Thymus (tissue), 11 donors: ENCODE data around the gene GRPEL2. TPM values are rescaled to one million over a fixed set of nuclear protein-coding genes. Genes with fewer than 3 reads are reported as not detected.

Experiments
- DNase-seq, 9 donors: peaks; one replicate each; pipeline ENCODE4 v3.0.0-alpha.2; 2013; ENCODE audit warnings: low spot score in 9 of 9, low read depth in 6 of 9, missing footprints in 1 of 9
- H3K27ac ChIP-seq, 2 donors: one replicate each; pipeline ENCODE4 v1.5.1; 2013; ENCODE audit warnings: control low read depth in 1 of 2, low read depth in 1 of 2, low read length in 1 of 2, mild to moderate bottlenecking in 1 of 2, moderate library complexity in 1 of 2
- H3K27me3 ChIP-seq, 2 donors: one replicate each; pipeline ENCODE4 v1.5.1; 2013; ENCODE audit warnings: low read length in 1 of 2; ENCODE audit not compliant: control insufficient read depth in 2 of 2, insufficient read depth in 1 of 2
- H3K36me3 ChIP-seq, 2 donors: one replicate each; pipeline ENCODE4 v1.5.1; 2013; ENCODE audit warnings: low read length in 1 of 2, mild to moderate bottlenecking in 1 of 2, moderate library complexity in 1 of 2; ENCODE audit not compliant: control insufficient read depth in 2 of 2, insufficient read depth in 2 of 2
- H3K4me1 ChIP-seq, 2 donors: one replicate each; pipeline ENCODE4 v1.5.1; 2013; ENCODE audit warnings: low read length in 2 of 2; ENCODE audit not compliant: control insufficient read depth in 2 of 2, insufficient read depth in 2 of 2
- H3K4me3 ChIP-seq, 2 donors: one replicate each; pipeline ENCODE4 v1.5.1; 2013; ENCODE audit warnings: low read length in 2 of 2, control low read depth in 1 of 2, mild to moderate bottlenecking in 1 of 2
- H3K9me3 ChIP-seq, 2 donors: one replicate each; pipeline ENCODE4 v1.5.1; 2013; ENCODE audit warnings: low read length in 1 of 2, mild to moderate bottlenecking in 1 of 2; ENCODE audit not compliant: control insufficient read depth in 2 of 2, insufficient read depth in 1 of 2
- whole genome bisulfite sequencing: extraction: QIAGEN DNeasy Blood & Tissue Kit; methylation state at CpG from one replicate; pipeline ENCODE4 v1.1.7; 2013; 5-methylcytosine and 5-hydroxymethylcytosine counted together
- polyA plus RNA-seq: library from polyadenylated mRNA; stranded (reverse); fragments of 200-250 nt; gene quantifications from one replicate; pipeline ENCODE4 v1.2.3, GENCODE V29; 2013
- total RNA-seq: library from RNA; stranded (reverse); fragments of 120-200 nt; gene quantifications from one replicate; pipeline ENCODE4 v1.2.4, GENCODE V29; 2013
- donor health status: healthy.

GRPEL2 gene
- total and polyA plus RNA-seq, 2 donors, result 9.5 to 13.2 TPM

DNA sequence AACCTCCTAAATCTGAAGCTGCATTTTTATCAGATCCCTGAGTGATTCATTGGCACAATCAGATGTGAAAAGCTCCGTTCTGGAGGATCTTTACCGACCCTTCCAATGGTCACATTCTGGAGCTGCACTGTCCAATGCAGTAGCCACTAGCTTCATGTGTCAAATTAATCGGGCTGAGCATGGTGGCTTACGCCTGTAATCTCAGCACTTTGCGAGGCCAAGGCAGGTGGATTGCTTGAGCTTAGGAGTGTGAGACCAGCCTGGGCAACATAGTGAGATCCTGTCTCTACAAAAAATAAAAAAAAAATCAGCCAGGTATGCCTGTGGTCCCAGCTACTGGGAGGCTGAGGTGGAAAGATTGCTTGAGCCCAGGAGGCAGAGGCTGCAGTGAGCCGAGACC, 30.1 kb downstream of the GRPEL2 start:
- H3K27ac ChIP-seq, result no peak overlapping the region
- over 99% methylated on average over 6 of the region's 6 CpGs for WGBS
- H3K27me3 ChIP-seq, result no peaks in the 10 kb centered on the region
- DNase-seq, result no peak
- no peak overlapping the region for H3K4me3 ChIP-seq
- H3K9me3 ChIP-seq, result no peaks in the 10 kb centered on the region
- peaks cover 0 to 4% of the 10 kb centered on the region in 2 donors for H3K4me1 ChIP-seq
- no peaks in the 10 kb centered on the region for H3K36me3 ChIP-seq

DNA sequence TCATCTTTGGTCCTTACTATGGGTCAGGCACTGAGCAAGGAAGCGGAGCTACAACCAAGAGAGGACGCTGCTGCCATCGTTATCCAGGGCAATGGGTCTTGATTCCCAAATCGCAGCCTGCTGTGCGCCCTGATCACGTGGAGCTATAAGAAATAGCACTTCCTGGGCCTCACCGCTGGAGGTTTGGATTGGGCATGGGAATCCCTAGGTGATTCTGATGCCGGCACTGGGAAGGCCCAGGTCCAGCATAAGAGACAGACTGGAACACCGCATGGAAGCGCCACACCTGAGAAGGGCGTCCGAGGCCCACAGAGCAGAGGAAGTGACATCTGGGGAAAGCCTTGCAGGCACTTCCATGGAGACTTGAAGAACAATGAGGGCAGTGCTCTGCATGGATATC, 30.8 kb downstream of the GRPEL2 start:
- no peak for DNase-seq
- Histone ChIP-seq H3K36me3 (no peaks in the 10 kb centered on the region), H3K27me3 (no peaks in the 10 kb centered on the region), H3K4me1 (peaks cover 0 to 4% of the 10 kb centered on the region in 2 donors), H3K4me3 (no peak overlapping the region), H3K27ac (no peak overlapping the region), H3K9me3 (no peaks in the 10 kb centered on the region)
- 98% methylated on average over 12 of the region's 12 CpGs for WGBS

DNA sequence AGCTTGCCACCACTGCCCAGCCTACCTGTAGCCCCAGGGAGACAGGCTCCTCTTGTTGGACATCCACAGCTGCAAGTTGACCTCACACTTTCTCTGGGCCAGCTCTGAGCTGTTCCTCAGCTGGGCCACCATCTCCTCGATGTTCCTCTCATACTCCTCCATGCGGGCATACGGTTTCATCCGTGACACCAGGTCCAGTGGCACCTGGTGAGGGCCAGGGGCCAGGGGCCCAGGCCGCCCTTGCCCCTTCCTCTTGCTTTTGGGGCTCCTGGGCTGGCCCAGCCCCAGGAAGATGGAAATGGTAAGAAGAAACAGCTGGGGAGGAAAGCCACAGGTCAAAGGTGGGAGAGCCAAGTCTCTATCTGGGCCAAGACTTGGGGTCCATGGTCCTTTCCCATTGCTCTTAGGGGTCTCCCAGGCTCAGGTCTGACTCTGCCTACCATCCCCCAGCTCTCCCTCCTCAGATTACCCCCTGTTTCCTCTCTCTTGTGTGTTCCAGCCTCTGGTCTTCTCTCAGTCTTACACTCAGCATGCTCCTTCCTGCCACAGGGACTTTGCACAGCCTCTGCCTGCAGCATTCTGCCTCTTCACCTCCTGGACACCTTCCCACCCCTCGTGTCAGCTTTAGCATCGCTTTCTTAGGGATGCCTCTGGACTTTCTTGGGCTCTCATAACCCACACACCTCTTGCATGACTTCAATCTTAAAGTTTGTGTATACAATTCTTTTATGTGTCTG, 31.6 kb downstream of the GRPEL2 start:
- 94% methylated on average over 7 of the region's 7 CpGs for WGBS
- no peaks in the 10 kb centered on the region for H3K4me1 ChIP-seq
- no peak overlapping the region for H3K4me3 ChIP-seq
- DNase-seq, result no peak
- no peak overlapping the region for H3K27ac ChIP-seq
- H3K9me3 ChIP-seq, result no peaks in the 10 kb centered on the region
- H3K27me3 ChIP-seq, result no peaks in the 10 kb centered on the region
- no peaks in the 10 kb centered on the region for H3K36me3 ChIP-seq

DNA sequence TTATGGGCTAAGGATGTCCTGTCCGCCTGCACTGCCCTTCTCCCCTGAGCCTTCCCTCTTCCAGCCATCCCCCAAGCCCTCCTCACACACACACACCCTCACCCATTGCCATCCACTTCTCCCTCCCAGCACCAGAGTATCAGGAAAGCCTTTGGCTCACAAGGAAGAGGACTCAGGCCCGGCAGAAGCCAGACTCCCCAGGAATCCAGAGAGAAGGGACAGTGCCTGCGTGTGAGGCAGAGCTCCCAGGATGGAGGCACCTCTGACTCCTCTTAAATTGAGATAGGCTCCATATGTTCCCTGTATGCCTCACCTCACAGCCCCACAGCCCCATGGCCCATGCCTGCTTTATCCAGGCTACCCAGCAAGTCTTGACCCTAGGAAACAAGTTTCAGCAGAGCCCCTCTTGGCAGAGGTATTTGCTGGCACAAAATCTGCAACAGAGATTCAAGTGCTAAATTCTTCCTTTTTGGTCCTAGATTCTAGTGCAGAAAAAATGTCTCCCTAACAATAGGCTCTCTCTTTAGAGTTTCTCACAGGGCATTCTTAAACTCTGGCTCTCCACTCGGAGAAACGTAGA, 33.0 kb downstream of the GRPEL2 start:
- H3K4me1 ChIP-seq, result no peaks in the 10 kb centered on the region
- no peaks in the 10 kb centered on the region for H3K9me3 ChIP-seq
- no peaks in the 10 kb centered on the region for H3K27me3 ChIP-seq
- no peaks in the 10 kb centered on the region for H3K36me3 ChIP-seq
- WGBS, result 90% methylated on average over 5 of the region's 5 CpGs
- H3K27ac ChIP-seq, result no peak overlapping the region
- no peak overlapping the region for H3K4me3 ChIP-seq
- DNase-seq, result no peak

DNA sequence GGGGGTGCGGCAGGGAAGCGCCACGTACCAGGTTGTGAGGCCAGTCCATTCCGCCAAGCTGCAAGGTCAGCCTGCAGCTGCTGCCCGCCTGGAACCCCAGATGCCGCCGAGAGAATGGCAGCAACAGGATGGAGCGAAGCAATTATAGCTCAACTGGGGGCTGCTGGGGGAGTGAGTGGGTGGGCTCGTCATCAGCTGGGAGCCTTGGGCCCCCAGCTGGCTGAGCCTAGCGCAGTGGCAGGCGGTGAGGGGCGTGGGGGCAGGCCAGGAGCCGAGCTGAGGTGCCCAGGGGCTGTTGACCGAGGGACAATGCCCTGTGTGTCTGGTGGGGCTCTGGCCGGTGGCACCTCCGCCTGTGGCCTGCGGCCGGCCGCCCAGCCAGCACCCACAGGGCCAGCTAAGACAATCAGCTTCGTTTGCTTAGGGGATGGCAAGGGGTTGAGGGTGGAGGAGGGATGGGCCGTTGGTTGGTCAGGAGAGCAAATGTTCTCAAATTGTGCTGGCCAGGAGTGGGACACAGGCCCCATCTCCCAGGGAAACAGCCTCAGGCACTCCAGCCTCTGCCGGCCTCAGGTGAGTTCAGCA, 34.0 kb downstream of the GRPEL2 start, which contains the start of gene IL17B:
TSS of gene IL17B (minus strand) at position 116 of the 585 bp plus-strand sequence. CDS start at position 49, 67 bp downstream.
- 92% methylated on average over 22 of the region's 22 CpGs for WGBS
- H3K4me3 ChIP-seq, result no peak within 1 kb of the TSS
- no peaks in the 10 kb centered on the region for H3K9me3 ChIP-seq
- H3K27me3 ChIP-seq, result no peaks in the 10 kb centered on the region
- no peak for DNase-seq
- no peak within 1 kb of the TSS for H3K27ac ChIP-seq
- H3K36me3 ChIP-seq, result no peaks in the 10 kb centered on the region
- H3K4me1 ChIP-seq, result no peaks in the 10 kb centered on the region

- Histone ChIP-seq H3K9me3 (no peaks in the 10 kb centered on the region), H3K4me1 (no peaks in the 10 kb centered on the region)
- 94% methylated on average over 5 of the region's 5 CpGs for WGBS
Observed at GRCh38 chr5:149379818-149380374, 34.6 kb downstream of the GRPEL2 start.

GRCh38 chr5:149380466-149381121, 35.3 kb downstream of the GRPEL2 start:
- no peak overlapping the region for H3K4me3 ChIP-seq
- 92% methylated on average over 16 of the region's 16 CpGs for WGBS
- H3K27ac ChIP-seq, result no peak overlapping the region
- DNase-seq, result no peak
- H3K27me3 ChIP-seq, result no peaks in the 10 kb centered on the region
- no peaks in the 10 kb centered on the region for H3K9me3 ChIP-seq
- peaks cover 2 to 6% of the 10 kb centered on the region in 2 donors for H3K4me1 ChIP-seq
- no peaks in the 10 kb centered on the region for H3K36me3 ChIP-seq

More at GRCh38 chr5:149379818-149380374, 34.6 kb downstream of the GRPEL2 start:
- Histone ChIP-seq H3K4me3 (no peak overlapping the region), H3K36me3 (no peaks in the 10 kb centered on the region), H3K27ac (no peak overlapping the region), H3K27me3 (no peaks in the 10 kb centered on the region)
- no peak for DNase-seq

GRCh38 chr5:149381261-149381985, 36.1 kb downstream of the GRPEL2 start:
- Histone ChIP-seq H3K27ac (no peak overlapping the region), H3K4me3 (no peak overlapping the region), H3K36me3 (no peaks in the 10 kb centered on the region), H3K9me3 (no peaks in the 10 kb centered on the region), H3K4me1 (peaks cover 6 to 14% of the 10 kb centered on the region in 2 donors), H3K27me3 (no peaks in the 10 kb centered on the region)
- no peak for DNase-seq
- whole genome bisulfite sequencing, result 67% methylated on average over 8 of the region's 8 CpGs
